Left lung (tissue), 10 donors: Measurements from ENCODE around the gene IDH2. TPM values are rescaled to one million over a fixed set of nuclear protein-coding genes. Genes with fewer than 3 reads are reported as not detected.

Experiments
- ATAC-seq: fragments of 200-7000 bp; cut with Tn5 transposase; one replicate; pipeline ENCODE4 v1.9.1; 2020; ENCODE audit warnings: moderate library complexity
- DNase-seq, 4 donors: peaks; one replicate each; pipeline ENCODE4 v3.0.0-alpha.2; 2013 to 2020
- H3K27ac ChIP-seq, 2 donors: fragments of 200-600 bp; sonication (generic) in 1 of 2; one replicate each; pipeline versions ENCODE4 v1.5.0 to v1.8.0; 2020 to 2021
- H3K27me3 ChIP-seq, 2 donors: fragments of 200-600 bp; sonication (generic) in 1 of 2; one replicate each; pipeline versions ENCODE4 v1.5.0 to v1.8.0; 2020 to 2021
- H3K36me3 ChIP-seq, 2 donors: fragments of 200-600 bp; sonication (generic) in 1 of 2; one replicate each; pipeline versions ENCODE4 v1.5.0 to v1.8.0; 2020 to 2021
- H3K4me1 ChIP-seq, 2 donors: fragments of 200-600 bp; one replicate each; pipeline ENCODE4 v1.8.0; 2021
- H3K4me3 ChIP-seq, 2 donors: fragments of 200-600 bp; sonication (generic) in 1 of 2; one replicate each; pipeline versions ENCODE4 v1.5.0 to v1.8.0; 2020 to 2021; ENCODE audit warnings: mild to moderate bottlenecking in 1 of 2
- H3K9me3 ChIP-seq, 2 donors: fragments of 200-600 bp; sonication (generic) in 1 of 2; one replicate each; pipeline versions ENCODE4 v1.5.0 to v1.8.0; 2020 to 2021
- CTCF ChIP-seq, 2 donors: fragments of 200-600 bp; sonication (generic) in 1 of 2; IDR thresholded peaks; one replicate each; pipeline versions ENCODE4 v1.5.0 to v1.8.0; 2021; ENCODE audit warnings: antibody characterized with exemption in 2 of 2
- intact Hi-C, 2 donors: fragments of 100-400 bp; cut with DNase I; formaldehyde crosslinking; loops; one replicate each; pipeline versions ENCODE4 v1.11.2 to v1.14.2; 2022
- polyA plus RNA-seq, 6 donors: library from polyadenylated mRNA; unstranded; fragments of 120-200 nt; gene quantifications; one replicate each; pipeline ENCODE4 v1.2.1, GENCODE V29; 2013; ENCODE audit not compliant: insufficient read length in 6 of 6
- total RNA-seq, 2 donors: library from RNA; stranded (reverse); fragmentation: NEBNext Ultra II Directional; extraction: Animal tissue kit (Norgen Biotek cat#: 25700); gene quantifications; one replicate each; pipeline ENCODE4 v1.2.1, GENCODE V29; 2021
- donor health status: DM: no; HTN: yes; CAD: no.
- donor health status: DM: no; HTN: no; CAD: no.

IDH2 gene
- total and polyA plus RNA-seq, 8 donors: 92.7 to 137 (median 119) TPM

GRCh38 chr15:90083954-90084607 is 18.2 kb downstream of the IDH2 start:
- intact Hi-C loops: loop anchor here in 1 of 2 donors (5.0 kb wide), 1 partner anchor 182 kb away; no protein-coding TSS in a partner anchor
- Histone ChIP-seq H3K4me3 (no peak overlapping the region), H3K27ac (no peak overlapping the region), H3K27me3 (no peaks in the 10 kb centered on the region), H3K4me1 (peaks cover 0 to 15% of the 10 kb centered on the region in 2 donors), H3K9me3 (no peaks in the 10 kb centered on the region), H3K36me3 (peaks cover 0 to 91% of the 10 kb centered on the region in 2 donors)
- ATAC-seq (no peak), DNase-seq (no peak)
- TF ChIP-seq CTCF (IDR thresholded peaks at IDR 0.05): no peak

- no peaks in the 10 kb centered on the region for H3K9me3 ChIP-seq
- peaks cover 0 to 91% of the 10 kb centered on the region in 2 donors for H3K36me3 ChIP-seq
- intact Hi-C loops: loop anchor here in 1 of 2 donors (5.0 kb wide), 1 partner anchor 181 kb away; no protein-coding TSS in a partner anchor
- no peak overlapping the region for H3K4me3 ChIP-seq
- H3K4me1 ChIP-seq: peaks cover 0 to 15% of the 10 kb centered on the region in 2 donors
- no peak for DNase-seq
- no peaks in the 10 kb centered on the region for H3K27me3 ChIP-seq
- peak overlapping the region in 1 of 2 donors; percentile 14 for H3K27ac ChIP-seq
- no peak for ATAC-seq
- no peak for TF ChIP-seq CTCF (IDR thresholded peaks at IDR 0.05)
These were observed 18.8 kb downstream of the IDH2 start for GRCh38 chr15:90083419-90083818.

- H3K9me3 ChIP-seq: no peaks in the 10 kb centered on the region
- H3K4me3 ChIP-seq: no peak overlapping the region
- DNase-seq (no peak), ATAC-seq (no peak)
- no peaks in the 10 kb centered on the region for H3K27me3 ChIP-seq
- TF ChIP-seq CTCF (IDR thresholded peaks at IDR 0.05): no peak
- H3K4me1 ChIP-seq: peaks cover 0 to 15% of the 10 kb centered on the region in 2 donors
- H3K27ac ChIP-seq: peak overlapping the region in 1 of 2 donors; percentile 41
- intact Hi-C loops: loop anchor here in 1 of 2 donors (5.0 kb wide), 1 partner anchor 180 kb away; no protein-coding TSS in a partner anchor
- peaks cover 0 to 90% of the 10 kb centered on the region in 2 donors for H3K36me3 ChIP-seq
These were observed 20.0 kb downstream of the IDH2 start for GRCh38 chr15:90082140-90082715.

- ATAC-seq (no peak), DNase-seq (peak in 3 of 4 donors; percentile 61 to 75 (median 62))
- Histone ChIP-seq H3K36me3 (peaks cover 0 to 95% of the 10 kb centered on the region in 2 donors), H3K27me3 (no peaks in the 10 kb centered on the region), H3K27ac (peak overlapping the region in 1 of 2 donors; percentile 41), H3K4me3 (no peak overlapping the region), H3K9me3 (no peaks in the 10 kb centered on the region), H3K4me1 (peaks cover 0 to 6% of the 10 kb centered on the region in 2 donors)
- intact Hi-C loops: loop anchor here in 1 of 2 donors (5.0 kb wide), 1 partner anchor 179 kb away; no protein-coding TSS in a partner anchor
- no peak for TF ChIP-seq CTCF (IDR thresholded peaks at IDR 0.05)
These were observed 21.4 kb downstream of the IDH2 start for GRCh38 chr15:90080818-90081393.

GRCh38 chr15:90080458-90080755 is 21.9 kb downstream of the IDH2 start:
- Histone ChIP-seq H3K4me1 (peaks cover 0 to 3% of the 10 kb centered on the region in 2 donors), H3K4me3 (no peak overlapping the region), H3K27ac (peak overlapping the region in 1 of 2 donors; percentile 41), H3K27me3 (no peaks in the 10 kb centered on the region), H3K36me3 (peaks cover 0 to 95% of the 10 kb centered on the region in 2 donors), H3K9me3 (no peaks in the 10 kb centered on the region)
- ATAC-seq (no peak), DNase-seq (peak in 1 of 4 donors; percentile 43)
- intact Hi-C loops: loop anchor here in 1 of 2 donors (5.0 kb wide), 1 partner anchor 178 kb away; no protein-coding TSS in a partner anchor
- no peak for TF ChIP-seq CTCF (IDR thresholded peaks at IDR 0.05)
